A549 (cell line): Measurements from ENCODE around the gene KRTAP19-6. TPM values are rescaled to one million over a fixed set of nuclear protein-coding genes. Genes with fewer than 3 reads are reported as not detected.

Experiments
- ATAC-seq, 2 experiments: fragments of 200-7000 bp in 1 of 2; fragments of >200 bp in 1 of 2; cut with Nextera tagmentation in 1 of 2; cut with Tn5 transposase in 1 of 2; 3 replicates each; pipeline versions ENCODE4 v1.8.0 to v1.9.1; 2018 to 2020; ENCODE audit warnings: mild to moderate bottlenecking in 1 of 2, moderate library complexity in 1 of 2
- CTCF ChIA-PET: fragments of 300-600 bp; sonication (Branson Sonifier 250); formaldehyde crosslinking; extraction: SDS; loops from one replicate; lab custom pipeline; 2021; ENCODE audit warnings: antibody characterized with exemption, inconsistent platforms; lab: Yijun Ruan, JAX
- POLR2A ChIA-PET: fragments of 350-600 bp; formaldehyde crosslinking; extraction: SDS; loops from one replicate; lab custom pipeline; 2021; ENCODE audit warnings: antibody characterized with exemption, inconsistent platforms; lab: Yijun Ruan, JAX
- DNase-seq, 2 experiments: peaks; one replicate each; pipeline versions ENCODE4 v3.0.0 to v3.0.0-alpha.2; 2011 to 2016; ENCODE audit warnings: low read depth in 1 of 2, low spot score in 1 of 2
- FAIRE-seq: peaks from 2 replicates; lab custom pipeline; 2011; peaks lifted over from hg19 to GRCh38; lab: Jason Lieb, UNC
- H3K27ac ChIP-seq, 2 experiments: fragments of >200 bp; sonication (Bioruptor Twin); formaldehyde crosslinking; 3 replicates each; pipeline ENCODE4 v1.5.1; 2016 to 2017
- H3K4me1 ChIP-seq: fragments of >200 bp; sonication (Bioruptor Twin); formaldehyde crosslinking; 3 replicates; pipeline ENCODE4 v1.6.1; 2016
- H3K4me2 ChIP-seq: fragments of >200 bp; sonication (Bioruptor Twin); formaldehyde crosslinking; 3 replicates; pipeline ENCODE4 v1.6.1; 2016
- H3K4me3 ChIP-seq: fragments of >200 bp; sonication (Bioruptor Twin); formaldehyde crosslinking; 3 replicates; pipeline ENCODE4 v1.5.1; 2016
- H3K9me3 ChIP-seq: fragments of >200 bp; sonication (Bioruptor Twin); formaldehyde crosslinking; 3 replicates; pipeline ENCODE4 v1.6.1; 2016
- CHD4 ChIP-seq: fragments of 200-600 bp; sonication (generic); IDR thresholded peaks from 2 replicates; pipeline ENCODE4 v1.6.1; 2016; ENCODE audit warnings: antibody characterized with exemption, mild to moderate bottlenecking, borderline replicate concordance
- EHF ChIP-seq: fragments of 250-450 bp; sonication (Bioruptor Pico); IDR thresholded peaks from 2 replicates; pipeline ENCODE4 v1.5.0; 2020; ENCODE audit warnings: mild to moderate bottlenecking
- EP300 ChIP-seq, 2 experiments: fragments of >200 bp; sonication (Bioruptor Twin); formaldehyde crosslinking; IDR thresholded peaks; 2 replicates in 1 of 2; 3 replicates in 1 of 2; pipeline ENCODE4 v1.6.1; 2016 to 2017
- ESRRA ChIP-seq: fragments of 150-350 bp; IDR thresholded peaks from 2 replicates; pipeline ENCODE4 v1.6.1; 2014; ENCODE audit warnings: mild to moderate bottlenecking, low read length, borderline replicate concordance
- FOSL2 ChIP-seq, 2 experiments: fragments of 450-650 bp in 1 of 2; fragments of >200 bp in 1 of 2; sonication (Bioruptor Twin) in 1 of 2; formaldehyde crosslinking; IDR thresholded peaks; 2 replicates each; pipeline versions ENCODE4 v1.5.0 to v1.6.1; 2016 to 2020; ENCODE audit warnings: mild to moderate bottlenecking in 1 of 2, moderate library complexity in 1 of 2
- FOXS1 ChIP-seq: fragments of 250-450 bp; sonication (Bioruptor Pico); IDR thresholded peaks from 2 replicates; pipeline ENCODE4 v1.5.0; 2020; ENCODE audit warnings: mild to moderate bottlenecking, moderate library complexity
- HDAC2 ChIP-seq: fragments of 200-600 bp; sonication (generic); IDR thresholded peaks from 2 replicates; pipeline ENCODE4 v1.6.1; 2016
- HES2 ChIP-seq: fragments of >200 bp; sonication (Bioruptor Twin); formaldehyde crosslinking; IDR thresholded peaks from 2 replicates; pipeline ENCODE4 v1.6.1; 2016
- HEYL ChIP-seq: fragments of 250-450 bp; sonication (Bioruptor Pico); IDR thresholded peaks from 2 replicates; pipeline ENCODE4 v1.8.0; 2021; ENCODE audit warnings: mild to moderate bottlenecking, moderate library complexity
- HOXB13 ChIP-seq: fragments of 250-450 bp; sonication (Bioruptor Pico); IDR thresholded peaks from 2 replicates; pipeline ENCODE4 v1.5.0; 2020; ENCODE audit warnings: low read depth, mild to moderate bottlenecking, moderate library complexity
- HOXB5 ChIP-seq: fragments of 250-450 bp; sonication (Bioruptor Pico); IDR thresholded peaks from 2 replicates; pipeline ENCODE4 v1.5.0; 2020; ENCODE audit warnings: mild to moderate bottlenecking, moderate library complexity
- JUNB ChIP-seq: fragments of >200 bp; sonication (Bioruptor Twin); formaldehyde crosslinking; IDR thresholded peaks from 2 replicates; pipeline ENCODE4 v1.6.1; 2016
- KDM5A ChIP-seq: fragments of 200-600 bp; sonication (generic); IDR thresholded peaks from 2 replicates; pipeline ENCODE4 v1.6.1; 2016; ENCODE audit warnings: antibody characterized with exemption, mild to moderate bottlenecking
- MAFK ChIP-seq: fragments of 450-650 bp; IDR thresholded peaks from 2 replicates; pipeline ENCODE4 v1.6.1; 2014; ENCODE audit not compliant: partially characterized antibody
- MAX ChIP-seq: IDR thresholded peaks from 2 replicates; pipeline ENCODE4 v1.6.1; 2012
- MAZ ChIP-seq: fragments of 150-350 bp; IDR thresholded peaks from 2 replicates; pipeline ENCODE4 v1.6.1; 2014; ENCODE audit warnings: antibody characterized with exemption, low read depth, low read length, borderline replicate concordance
- NPAS2 ChIP-seq: fragments of 250-450 bp; sonication (Bioruptor Pico); IDR thresholded peaks from 2 replicates; pipeline ENCODE4 v1.8.0; 2022; ENCODE audit warnings: mild to moderate bottlenecking, moderate library complexity, borderline replicate concordance
- PHF8 ChIP-seq: fragments of 200-600 bp; sonication (generic); IDR thresholded peaks from 2 replicates; pipeline ENCODE4 v1.6.1; 2016; ENCODE audit warnings: low read depth, mild to moderate bottlenecking, antibody characterized with exemption, moderate library complexity, borderline replicate concordance
- POLR2A ChIP-seq: IDR thresholded peaks from 2 replicates; pipeline ENCODE4 v1.6.1; 2012; ENCODE audit warnings: mild to moderate bottlenecking, low read length
- RAD21 ChIP-seq, 2 experiments: fragments of >200 bp in 1 of 2; sonication (Bioruptor Twin) in 1 of 2; formaldehyde crosslinking in 1 of 2; IDR thresholded peaks in 1 of 2; conservative IDR thresholded peaks in 1 of 2; 2 replicates in 1 of 2; 3 replicates in 1 of 2; pipeline ENCODE4 v1.6.1; 2012 to 2018; ENCODE audit warnings: inconsistent platforms in 1 of 2
- RARB ChIP-seq: fragments of 250-450 bp; sonication (Bioruptor Pico); IDR thresholded peaks from 2 replicates; pipeline ENCODE4 v1.8.0; 2021; ENCODE audit warnings: mild to moderate bottlenecking, moderate library complexity
- RCOR1 ChIP-seq: fragments of 150-350 bp; IDR thresholded peaks from 2 replicates; pipeline ENCODE4 v1.6.1; 2014; ENCODE audit warnings: antibody characterized with exemption, low read length, low read depth
- SREBF2 ChIP-seq: fragments of 450-650 bp; IDR thresholded peaks from 2 replicates; pipeline ENCODE4 v1.6.1; 2014; ENCODE audit warnings: mild to moderate bottlenecking, moderate library complexity
- TFCP2L1 ChIP-seq: fragments of 250-450 bp; sonication (Bioruptor Pico); IDR thresholded peaks from 2 replicates; pipeline ENCODE4 v1.5.0; 2021; ENCODE audit warnings: mild to moderate bottlenecking
- TP53 ChIP-seq: fragments of 250-450 bp; sonication (Bioruptor Pico); IDR thresholded peaks from 2 replicates; pipeline ENCODE4 v1.5.0; 2021; ENCODE audit warnings: mild to moderate bottlenecking, moderate library complexity
- USF2 ChIP-seq: fragments of 450-650 bp; IDR thresholded peaks from 2 replicates; pipeline ENCODE4 v1.6.1; 2014; ENCODE audit warnings: antibody characterized with exemption
- ZFP36 ChIP-seq: fragments of 450-650 bp; IDR thresholded peaks from 2 replicates; pipeline ENCODE4 v1.6.1; 2014; ENCODE audit warnings: borderline replicate concordance; ENCODE audit not compliant: partially characterized antibody
- ZSCAN20 ChIP-seq: fragments of 250-450 bp; sonication (Bioruptor Pico); IDR thresholded peaks from 2 replicates; pipeline ENCODE4 v1.8.0; 2022; ENCODE audit warnings: mild to moderate bottlenecking, moderate library complexity
- WGBS: methylation state at CpG from one replicate; pipeline ENCODE4 v1.1.6; 2017; ENCODE audit errors: missing lambda C conversion rate; 5-methylcytosine and 5-hydroxymethylcytosine counted together
- polyA minus RNA-seq: library from RNA; depleted of rRNA, polyadenylated mRNA; stranded (reverse); fragments of >200 nt; gene quantifications from 2 replicates; pipeline ENCODE4 v1.2.3, GENCODE V29; 2011; rRNA and poly(A)+ RNA removed
- polyA plus RNA-seq, 4 experiments: library from polyadenylated mRNA; depleted of rRNA in 3 of 4; stranded (reverse); fragments of >200 nt; fragmentation: RNase III in 1 of 4; extraction: RNeasy Plus Mini Kit Qiagen cat#74134 plus additional on column Dnase treatment in 1 of 4; gene quantifications; 2 replicates in 3 of 4; 3 replicates in 1 of 4; pipeline ENCODE4 v1.2.3, GENCODE V29; 2011 to 2017

KRTAP19-6 gene
- not detected in 2 replicates for polyA plus RNA-seq (2011; rRNA removed)
- polyA plus RNA-seq (2012; cell fraction: cytosol; rRNA removed): not detected in 2 replicates
- polyA plus RNA-seq (2012; cell fraction: nucleus; rRNA removed): not detected in 2 replicates
- not detected in 3 replicates for polyA plus RNA-seq (2017; fragmentation: RNase III; extraction: RNeasy Plus Mini Kit Qiagen cat#74134 plus additional on column Dnase treatment)
- not detected in 2 replicates for polyA minus RNA-seq

- no peak within 1 kb of the TSS for H3K4me2 ChIP-seq
- ATAC-seq: no peak
- CTCF ChIA-PET: no interaction called here
- TF ChIP-seq MAZ (no peak), HEYL (CRISPR knock-in tag) (no peak), NPAS2 (CRISPR knock-in tag) (no peak), POLR2A (no peak), HOXB13 (no peak), RARB (CRISPR knock-in tag) (no peak), JUNB (no peak), TP53 (CRISPR knock-in tag) (no peak), HDAC2 (no peak), ZSCAN20 (CRISPR knock-in tag) (no peak), RAD21 (conservative IDR thresholded peaks at IDR 0.05 in 1 of 2, IDR thresholded peaks at IDR 0.05 in 1 of 2) (no peak), HES2 (no peak), KDM5A (no peak), ESRRA (no peak), FOSL2 (IDR thresholded peaks at IDR 0.05) (no peak), FOSL2 (CRISPR knock-in tag; IDR thresholded peaks at IDR 0.05) (no peak), ZFP36 (no peak), MAFK (no peak), FOXS1 (no peak), TFCP2L1 (CRISPR knock-in tag) (no peak)
- TF ChIP-seq, all 56 proteins: peak for 0
- Histone ChIP-seq H3K9me3 (no peaks in the 10 kb centered on the region), H3K4me1 (no peaks in the 10 kb centered on the region), H3K4me3 (no peak within 1 kb of the TSS), H3K27ac (no peak within 1 kb of the TSS)
- WGBS: 3% methylated on average over 1 of the region's 1 CpG
- DNase-seq (no peak), FAIRE-seq (no peak)
- POLR2A ChIA-PET: no interaction called here
Observed at GRCh38 chr21:30541764-30542163, at the start of gene KRTAP19-6. Gene KRTAP19-6, minus strand, starts transcription at chr21:30541864. Its CDS starts 31 bp downstream, at chr21:30541833.

GRCh38 chr21:30590297-30590696 is 48.6 kb upstream of the KRTAP19-6 start, which contains the start of gene KRTAP22-2:
Gene KRTAP22-2, minus strand, starts transcription at chr21:30590397.
- FAIRE-seq (no peak), ATAC-seq (no peak), DNase-seq (no peak)
- POLR2A ChIA-PET: no interaction called here
- Histone ChIP-seq H3K4me1 (no peaks in the 10 kb centered on the region), H3K4me2 (no peak within 1 kb of the TSS), H3K9me3 (no peaks in the 10 kb centered on the region), H3K4me3 (no peak within 1 kb of the TSS), H3K27ac (no peak within 1 kb of the TSS)
- no peak for TF ChIP-seq POLR2A
- TF ChIP-seq EP300 (IDR thresholded peaks at IDR 0.05): no peak
- no peak for TF ChIP-seq PHF8
- no peak for TF ChIP-seq JUNB
- TF ChIP-seq CHD4: no peak
- TF ChIP-seq MAZ: no peak
- no peak for TF ChIP-seq EHF (CRISPR knock-in tag)
- no peak for TF ChIP-seq HEYL (CRISPR knock-in tag)
- no peak for TF ChIP-seq RCOR1
- no peak for TF ChIP-seq SREBF2
- TF ChIP-seq MAX: no peak
- no peak for TF ChIP-seq HOXB5 (CRISPR knock-in tag)
- TF ChIP-seq HDAC2: no peak
- no peak for TF ChIP-seq USF2
- TF ChIP-seq, all 56 proteins: peak for 0
- CTCF ChIA-PET: no interaction called here
